K562 (cell line): ENCODE results near the gene CRYBG1. TPM values are rescaled to one million over a fixed set of nuclear protein-coding genes. Genes with fewer than 3 reads are reported as not detected.

Experiments used
- CBFB ChIP-seq: sonication (generic); formaldehyde crosslinking; IDR thresholded peaks from 2 replicates; pipeline ENCODE4 v1.4.0; 2020; ENCODE audit warnings: mild to moderate bottlenecking, missing genetic modification reagents
- CREB3L1 ChIP-seq: fragments of 450-650 bp; IDR thresholded peaks from 2 replicates; pipeline ENCODE4 v1.6.1; 2014; ENCODE audit warnings: low read depth, mild to moderate bottlenecking, moderate library complexity, borderline replicate concordance
- DEAF1 ChIP-seq: fragments of 450-650 bp; formaldehyde crosslinking; IDR thresholded peaks from 2 replicates; pipeline ENCODE4 v1.4.0; 2020; ENCODE audit warnings: mild to moderate bottlenecking, moderate library complexity
- EHMT2 ChIP-seq: fragments of 450-650 bp; IDR thresholded peaks from 2 replicates; pipeline ENCODE4 v1.6.1; 2018; ENCODE audit warnings: antibody characterized with exemption
- ELF1 ChIP-seq: fragments of 200-800 bp; sonication (Bioruptor generic); IDR thresholded peaks from 2 replicates; pipeline ENCODE4 v1.6.1; 2016; ENCODE audit warnings: missing genetic modification characterization, missing compliant biosample characterization
- EP400 ChIP-seq: fragments of 450-650 bp; IDR thresholded peaks from 2 replicates; pipeline ENCODE4 v1.6.1; 2017; ENCODE audit warnings: antibody characterized with exemption, mild to moderate bottlenecking, moderate library complexity
- ESRRA ChIP-seq: fragments of 450-650 bp; IDR thresholded peaks from 2 replicates; pipeline ENCODE4 v1.6.1; 2014; ENCODE audit warnings: low read depth, mild to moderate bottlenecking, moderate library complexity, borderline replicate concordance
- KDM4B ChIP-seq, 2 experiments: fragments of 450-650 bp in 1 of 2; sonication (generic) in 1 of 2; IDR thresholded peaks; 2 replicates each; pipeline ENCODE4 v1.6.1; 2016 to 2017; ENCODE audit warnings: borderline replicate concordance in 2 of 2, antibody characterized with exemption in 1 of 2, low read depth in 1 of 2, mild to moderate bottlenecking in 1 of 2
- KLF6 ChIP-seq: fragments of 250-450 bp; sonication (Bioruptor Pico); IDR thresholded peaks from 2 replicates; pipeline ENCODE4 v1.4.0; 2020; ENCODE audit warnings: mild to moderate bottlenecking, moderate library complexity, borderline replicate concordance
- MCM3 ChIP-seq: fragments of 450-650 bp; IDR thresholded peaks from 2 replicates; pipeline ENCODE4 v1.6.1; 2016
- POLR2H ChIP-seq: IDR thresholded peaks from 2 replicates; pipeline ENCODE4 v1.6.1; 2016; ENCODE audit warnings: missing genetic modification characterization, low read depth, mild to moderate bottlenecking, control low read depth, missing compliant biosample characterization, moderate library complexity
- RFX1 ChIP-seq: fragments of 450-650 bp; IDR thresholded peaks from 2 replicates; pipeline ENCODE4 v1.6.1; 2016; ENCODE audit warnings: mild to moderate bottlenecking, moderate library complexity
- SNIP1 ChIP-seq: fragments of 450-650 bp; IDR thresholded peaks from 2 replicates; pipeline ENCODE4 v1.7.1; 2017; ENCODE audit warnings: low read depth, mild to moderate bottlenecking
- TSC22D4 ChIP-seq: fragments of 450-650 bp; IDR thresholded peaks from 2 replicates; pipeline ENCODE4 v1.6.1; 2016; ENCODE audit warnings: missing genetic modification characterization, missing biosample characterization, control low read depth
- ZBTB2 ChIP-seq: fragments of 450-650 bp; IDR thresholded peaks from 2 replicates; pipeline ENCODE4 v1.6.1; 2016; ENCODE audit warnings: antibody characterized with exemption
- ZBTB49 ChIP-seq: sonication (generic); formaldehyde crosslinking; IDR thresholded peaks from 2 replicates; pipeline ENCODE4 v1.8.0; 2022; ENCODE audit warnings: missing genetic modification reagents, mild to moderate bottlenecking, borderline replicate concordance
- ZNF184 ChIP-seq: sonication (generic); formaldehyde crosslinking; IDR thresholded peaks from 2 replicates; pipeline ENCODE4 v1.5.0; 2020; ENCODE audit warnings: missing genetic modification reagents
- polyA plus RNA-seq, 8 experiments: library from polyadenylated mRNA; depleted of rRNA in 4 of 8; stranded (reverse) in 5 of 8; unstranded in 3 of 8; fragments of >200 nt; fragmentation: Nextera tagmentation in 2 of 8; fragmentation: Illumina TruSeq in 1 of 8; extraction: Ambion mirVana in 2 of 8; extraction: Trizol in 1 of 8; gene quantifications; 2 replicates each; pipeline versions ENCODE4 v1.2.1 to v1.2.3, GENCODE V29; 2011 to 2014; ENCODE audit warnings: inconsistent platforms in 1 of 8, missing spikeins in 1 of 8
- total RNA-seq, 7 experiments: library from RNA; depleted of rRNA in 6 of 7; stranded (reverse); fragments of >200 nt in 6 of 7; fragmentation: Illumina TruSeq in 2 of 7; extraction: Trizol in 2 of 7; gene quantifications; 2 replicates each; pipeline versions ENCODE4 v1.2.1 to v1.2.3, GENCODE V29; 2011 to 2021; ENCODE audit warnings: low replicate concordance in 1 of 7
- TF ChIP-seq, protein P1 (sequence below): fragments of 450-650 bp; formaldehyde crosslinking; IDR thresholded peaks from 2 replicates; pipeline ENCODE4 v1.4.0; 2022; ENCODE audit warnings: missing genetic modification characterization
- TF ChIP-seq, protein P2 (sequence below): fragments of 250-450 bp; sonication (Bioruptor Pico); IDR thresholded peaks from 2 replicates; pipeline ENCODE4 v1.9.0; 2021; ENCODE audit warnings: mild to moderate bottlenecking

The CRYBG1 gene
- total and polyA plus RNA-seq, 9 of the 15 experiments (the other 6 are each of a cell fraction or from before 2014, with no cell fraction given) = 0.07 to 0.47 (median 0.11) TPM

DNA sequence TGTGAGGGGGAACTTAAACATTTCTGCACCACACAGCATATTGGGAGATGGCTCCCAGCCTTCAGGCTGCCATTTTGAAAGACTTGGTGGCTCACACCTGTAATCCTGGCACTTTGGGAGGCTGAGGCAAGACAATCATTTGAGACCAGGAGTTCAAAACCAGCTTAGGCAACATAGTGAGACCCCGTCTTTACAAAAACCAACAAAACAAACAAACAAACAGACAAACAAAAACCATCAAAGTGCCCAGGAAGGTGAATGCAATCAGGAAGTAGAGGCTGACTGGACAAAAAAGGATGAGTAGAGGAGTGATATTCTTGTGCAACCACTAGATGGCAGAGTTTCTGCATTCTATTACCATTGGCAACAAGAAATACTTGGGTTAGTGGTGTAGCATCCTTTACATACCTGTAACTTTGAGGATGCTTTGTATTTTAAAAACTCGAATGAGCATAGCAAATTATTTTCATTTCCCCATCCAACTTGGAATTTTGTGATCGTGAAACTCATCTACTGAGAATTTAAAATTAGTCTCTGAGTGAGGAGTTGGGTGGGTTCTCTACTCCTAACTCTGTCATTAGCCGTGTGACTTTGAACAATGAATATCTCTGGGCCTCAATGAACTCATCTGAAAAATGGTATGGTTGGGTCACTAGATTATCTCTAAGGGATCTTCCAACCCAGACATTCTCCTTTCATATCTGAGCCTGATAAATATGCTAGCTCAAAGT, 84.4 kb downstream of the CRYBG1 start (continued):
- TF ChIP-seq ZBTB2 = no peak
- TF ChIP-seq KDM4B (IDR thresholded peaks at IDR 0.05; ENCODE audit: borderline replicate concordance in 2 of 2, low read depth in 1 of 2) = no peak
- TF ChIP-seq, protein P1, sequence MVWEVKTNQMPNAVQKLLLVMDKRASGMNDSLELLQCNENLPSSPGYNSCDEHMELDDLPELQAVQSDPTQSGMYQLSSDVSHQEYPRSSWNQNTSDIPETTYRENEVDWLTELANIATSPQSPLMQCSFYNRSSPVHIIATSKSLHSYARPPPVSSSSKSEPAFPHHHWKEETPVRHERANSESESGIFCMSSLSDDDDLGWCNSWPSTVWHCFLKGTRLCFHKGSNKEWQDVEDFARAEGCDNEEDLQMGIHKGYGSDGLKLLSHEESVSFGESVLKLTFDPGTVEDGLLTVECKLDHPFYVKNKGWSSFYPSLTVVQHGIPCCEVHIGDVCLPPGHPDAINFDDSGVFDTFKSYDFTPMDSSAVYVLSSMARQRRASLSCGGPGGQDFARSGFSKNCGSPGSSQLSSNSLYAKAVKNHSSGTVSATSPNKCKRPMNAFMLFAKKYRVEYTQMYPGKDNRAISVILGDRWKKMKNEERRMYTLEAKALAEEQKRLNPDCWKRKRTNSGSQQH (CRISPR knock-in tag) = peak; percentile 58; the same call in 1 of the 2 replicates
- TF ChIP-seq CBFB = no peak
- 0 out of 2 replicates have a peak, but pooled peaks have one; percentile 56 for TF ChIP-seq TSC22D4
- no peak for TF ChIP-seq POLR2H (tag)
- peak; percentile 64 for TF ChIP-seq RFX1
- TF ChIP-seq DEAF1 (CRISPR knock-in tag) = peak; percentile 83
- no peak for TF ChIP-seq ZNF184 (CRISPR knock-in tag)
- TF ChIP-seq ZBTB49 (CRISPR knock-in tag) = no peak
- TF ChIP-seq, protein P2, sequence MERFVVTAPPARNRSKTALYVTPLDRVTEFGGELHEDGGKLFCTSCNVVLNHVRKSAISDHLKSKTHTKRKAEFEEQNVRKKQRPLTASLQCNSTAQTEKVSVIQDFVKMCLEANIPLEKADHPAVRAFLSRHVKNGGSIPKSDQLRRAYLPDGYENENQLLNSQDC (CRISPR knock-in tag) = no peak
- no peak for TF ChIP-seq MCM3
- peak; percentile 51; the same call in 1 of the 2 replicates for TF ChIP-seq ELF1 (tag)
- no peak for TF ChIP-seq KLF6 (CRISPR knock-in tag)
- TF ChIP-seq SNIP1 = no peak
- TF ChIP-seq ESRRA = no peak
- no peak for TF ChIP-seq EP400
- TF ChIP-seq CREB3L1 = no peak
- TF ChIP-seq EHMT2 = peak; percentile 86
